DND-41 (cell line): ENCODE data around the gene EPHA1.

Experiments
- ATAC-seq: fragments of 200-7000 bp; cut with Tn5 transposase; 3 replicates; pipeline ENCODE4 v1.9.1; 2021; ENCODE audit warnings: low read depth; ENCODE audit not compliant: insufficient read depth
- DNase-seq: peaks from one replicate; pipeline ENCODE4 v3.0.0-alpha.2; 2020
- H2AFZ ChIP-seq: 2 replicates; pipeline ENCODE4 v1.6.0; 2012; ENCODE audit warnings: low read depth, low read length
- H3K27ac ChIP-seq: 2 replicates; pipeline ENCODE4 v1.5.1; 2012; ENCODE audit warnings: low read length, inconsistent platforms
- H3K27me3 ChIP-seq: fragments of 200-600 bp; sonication (generic); 2 replicates; pipeline ENCODE4 v1.6.0; 2012; ENCODE audit warnings: low read length, mild to moderate bottlenecking, inconsistent platforms; ENCODE audit not compliant: insufficient read depth, poor library complexity
- H3K36me3 ChIP-seq: 2 replicates; pipeline ENCODE4 v1.5.1; 2012; ENCODE audit warnings: low read length, inconsistent platforms; ENCODE audit not compliant: insufficient read depth
- H3K4me1 ChIP-seq: 2 replicates; pipeline ENCODE4 v1.5.1; 2012; ENCODE audit warnings: mild to moderate bottlenecking, low read length; ENCODE audit not compliant: insufficient read depth
- H3K4me2 ChIP-seq: 2 replicates; pipeline ENCODE4 v1.6.0; 2012; ENCODE audit warnings: mild to moderate bottlenecking, moderate library complexity, low read length, inconsistent platforms; ENCODE audit not compliant: insufficient read depth
- H3K4me3 ChIP-seq, 2 experiments: fragments of 200-600 bp in 1 of 2; shearing (Covaris generic) in 1 of 2; 2 replicates each; pipeline ENCODE4 v1.5.1; 2012 to 2016; ENCODE audit warnings: inconsistent platforms in 2 of 2, low read length in 2 of 2, mild to moderate bottlenecking in 2 of 2, low read depth in 1 of 2, moderate library complexity in 1 of 2
- H3K79me2 ChIP-seq: 2 replicates; pipeline ENCODE4 v1.6.0; 2012; ENCODE audit warnings: low read length, inconsistent platforms; ENCODE audit not compliant: insufficient read depth
- H3K9ac ChIP-seq: 2 replicates; pipeline ENCODE4 v1.6.0; 2012; ENCODE audit warnings: low read depth, mild to moderate bottlenecking, inconsistent platforms, low read length, moderate library complexity
- H3K9me3 ChIP-seq: 2 replicates; pipeline ENCODE4 v1.5.1; 2012; ENCODE audit warnings: low read length, moderate library complexity, mild to moderate bottlenecking, inconsistent platforms; ENCODE audit not compliant: insufficient read depth, severe bottlenecking
- H4K20me1 ChIP-seq: 2 replicates; pipeline ENCODE4 v1.6.0; 2012; ENCODE audit warnings: low read length; ENCODE audit not compliant: insufficient read depth
- EZH2 ChIP-seq: IDR thresholded peaks from 3 replicates; pipeline ENCODE4 v1.6.1; 2012; ENCODE audit warnings: borderline replicate concordance, low read depth, mild to moderate bottlenecking, moderate library complexity, low read length, inconsistent platforms; ENCODE audit not compliant: severe bottlenecking
- TF ChIP-seq, protein P1 (sequence below): IDR thresholded peaks from 2 replicates; pipeline ENCODE4 v1.5.1; 2012; ENCODE audit warnings: borderline replicate concordance, low read length, moderate library complexity, mild to moderate bottlenecking; ENCODE audit not compliant: poor library complexity, severe bottlenecking; ENCODE audit errors: extremely low read depth

The EPHA1 gene

GRCh38 chr7:143411976-143412708 is 3.5 kb upstream of the EPHA1 start:
- TF ChIP-seq, protein P1, sequence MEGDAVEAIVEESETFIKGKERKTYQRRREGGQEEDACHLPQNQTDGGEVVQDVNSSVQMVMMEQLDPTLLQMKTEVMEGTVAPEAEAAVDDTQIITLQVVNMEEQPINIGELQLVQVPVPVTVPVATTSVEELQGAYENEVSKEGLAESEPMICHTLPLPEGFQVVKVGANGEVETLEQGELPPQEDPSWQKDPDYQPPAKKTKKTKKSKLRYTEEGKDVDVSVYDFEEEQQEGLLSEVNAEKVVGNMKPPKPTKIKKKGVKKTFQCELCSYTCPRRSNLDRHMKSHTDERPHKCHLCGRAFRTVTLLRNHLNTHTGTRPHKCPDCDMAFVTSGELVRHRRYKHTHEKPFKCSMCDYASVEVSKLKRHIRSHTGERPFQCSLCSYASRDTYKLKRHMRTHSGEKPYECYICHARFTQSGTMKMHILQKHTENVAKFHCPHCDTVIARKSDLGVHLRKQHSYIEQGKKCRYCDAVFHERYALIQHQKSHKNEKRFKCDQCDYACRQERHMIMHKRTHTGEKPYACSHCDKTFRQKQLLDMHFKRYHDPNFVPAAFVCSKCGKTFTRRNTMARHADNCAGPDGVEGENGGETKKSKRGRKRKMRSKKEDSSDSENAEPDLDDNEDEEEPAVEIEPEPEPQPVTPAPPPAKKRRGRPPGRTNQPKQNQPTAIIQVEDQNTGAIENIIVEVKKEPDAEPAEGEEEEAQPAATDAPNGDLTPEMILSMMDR, result no peak
- no peak for TF ChIP-seq EZH2
- Histone ChIP-seq H3K79me2 (no peaks in the 10 kb centered on the region), H3K4me2 (no peak overlapping the region), H3K4me1 (peaks cover 13% of the 10 kb centered on the region), H3K36me3 (no peaks in the 10 kb centered on the region), H3K27me3 (no peaks in the 10 kb centered on the region), H3K4me3 (no peak overlapping the region), H4K20me1 (no peaks in the 10 kb centered on the region), H2AFZ (no peak overlapping the region), H3K27ac (no peak overlapping the region), H3K9me3 (no peaks in the 10 kb centered on the region), H3K9ac (no peak overlapping the region)
- DNase-seq, result no peak
- no peak for ATAC-seq

- no peaks in the 10 kb centered on the region for H3K9me3 ChIP-seq
- no peak overlapping the region for H3K27ac ChIP-seq
- H3K36me3 ChIP-seq, result no peaks in the 10 kb centered on the region
- no peak overlapping the region for H2AFZ ChIP-seq
- H3K4me3 ChIP-seq, result no peak overlapping the region
- no peak for DNase-seq
- no peak overlapping the region for H3K9ac ChIP-seq
- H3K4me1 ChIP-seq, result peaks cover 18% of the 10 kb centered on the region
- no peaks in the 10 kb centered on the region for H3K79me2 ChIP-seq
- H3K27me3 ChIP-seq, result no peaks in the 10 kb centered on the region
- ATAC-seq, result no peak
- no peak overlapping the region for H3K4me2 ChIP-seq
- TF ChIP-seq, protein P1, result no peak
- no peak for TF ChIP-seq EZH2
- H4K20me1 ChIP-seq, result no peaks in the 10 kb centered on the region
Observed at GRCh38 chr7:143410521-143411004, 1.9 kb upstream of the EPHA1 start.

- no peak for TF ChIP-seq EZH2
- TF ChIP-seq, protein P1, result no peak
- Histone ChIP-seq H3K4me1 (peaks cover 18% of the 10 kb centered on the region), H3K36me3 (no peaks in the 10 kb centered on the region), H3K79me2 (no peaks in the 10 kb centered on the region), H2AFZ (no peak overlapping the region), H3K4me3 (no peak overlapping the region), H3K27ac (no peak overlapping the region), H3K9ac (no peak overlapping the region), H3K9me3 (no peaks in the 10 kb centered on the region), H4K20me1 (no peaks in the 10 kb centered on the region), H3K4me2 (no peak overlapping the region), H3K27me3 (no peaks in the 10 kb centered on the region)
- no peak for DNase-seq
- ATAC-seq, result no peak
Observed at GRCh38 chr7:143408252-143408685, 387 bp downstream of the EPHA1 start.
